Measurements from ENCODE around the gene CYB5RL. TPM values are rescaled to one million over a fixed set of nuclear protein-coding genes. Genes with fewer than 3 reads are reported as not detected.
"Not testable (repeated sequence)": the region's sequence is repeated elsewhere in the genome, so short reads cannot be mapped to it uniquely, and the experiment has no call there.

CYB5RL gene
- total and polyA plus RNA-seq, 4 donors, result 2.2 to 9.0 (median 5.2) TPM

GRCh38 chr1:54238353-54239034 lies 38.7 kb upstream of the CYB5RL start:
- WGBS, 2 donors, result 41 to 69% methylated on average over 12 of the region's 12 CpGs
- no peak for DNase-seq
- Histone ChIP-seq H3K36me3 (ENCODE audit: control insufficient read depth in 4 of 4, insufficient read depth in 4 of 4, low read length in 4 of 4) (peaks cover 6 to 40% (median 18%) of the 10 kb centered on the region in 4 donors), H3K27ac (ENCODE audit: low read depth in 1 of 2, low read length in 1 of 2) (no peak overlapping the region), H3K27me3 (ENCODE audit: control insufficient read depth in 3 of 3, insufficient read depth in 3 of 3, low read length in 2 of 3) (no peaks in the 10 kb centered on the region), H3K9me3 (ENCODE audit: control insufficient read depth in 4 of 4, insufficient read depth in 3 of 4, low read length in 3 of 4) (no peaks in the 10 kb centered on the region), H3K4me1 (ENCODE audit: control insufficient read depth in 5 of 5, insufficient read depth in 5 of 5, low read length in 5 of 5) (no peaks in the 10 kb centered on the region), H3K4me3 (no peak overlapping the region), H3K9ac (ENCODE audit: insufficient read depth in 1 of 2, low read length in 2 of 2) (no peak overlapping the region)
- no peak for ATAC-seq (ENCODE audit: insufficient read depth, low FRiP score)
- TF ChIP-seq CTCF (IDR thresholded peaks at IDR 0.05; ENCODE audit: control extremely low read depth, extremely low read depth), result no peak

- DNase-seq, result no peak
- Histone ChIP-seq H3K27me3 (ENCODE audit: control insufficient read depth in 3 of 3, insufficient read depth in 3 of 3, low read length in 2 of 3) (no peaks in the 10 kb centered on the region), H3K4me1 (ENCODE audit: control insufficient read depth in 5 of 5, insufficient read depth in 5 of 5, low read length in 5 of 5) (no peaks in the 10 kb centered on the region), H3K36me3 (ENCODE audit: control insufficient read depth in 4 of 4, insufficient read depth in 4 of 4, low read length in 4 of 4) (peaks cover 6 to 34% (median 16%) of the 10 kb centered on the region in 4 donors), H3K27ac (ENCODE audit: low read depth in 1 of 2, low read length in 1 of 2) (no peak overlapping the region), H3K9me3 (ENCODE audit: control insufficient read depth in 4 of 4, insufficient read depth in 3 of 4, low read length in 3 of 4) (no peaks in the 10 kb centered on the region), H3K4me3 (no peak overlapping the region), H3K9ac (ENCODE audit: insufficient read depth in 1 of 2, low read length in 2 of 2) (no peak overlapping the region)
- ATAC-seq (ENCODE audit: insufficient read depth, low FRiP score), result no peak
- 90 to 94% methylated on average over 10 of the region's 10 CpGs for WGBS, 2 donors
- TF ChIP-seq CTCF (IDR thresholded peaks at IDR 0.05; ENCODE audit: control extremely low read depth, extremely low read depth), result no peak
Measured at GRCh38 chr1:54237586-54237985, 37.8 kb upstream of the CYB5RL start.

GRCh38 chr1:54234284-54234683 lies 34.5 kb upstream of the CYB5RL start:
- TF ChIP-seq CTCF (IDR thresholded peaks at IDR 0.05; ENCODE audit: control extremely low read depth, extremely low read depth), result no peak
- Histone ChIP-seq H3K27me3 (ENCODE audit: control insufficient read depth in 3 of 3, insufficient read depth in 3 of 3, low read length in 2 of 3) (no peaks in the 10 kb centered on the region), H3K9me3 (ENCODE audit: control insufficient read depth in 4 of 4, insufficient read depth in 3 of 4, low read length in 3 of 4) (no peaks in the 10 kb centered on the region), H3K4me1 (ENCODE audit: control insufficient read depth in 5 of 5, insufficient read depth in 5 of 5, low read length in 5 of 5) (no peaks in the 10 kb centered on the region), H3K9ac (ENCODE audit: insufficient read depth in 1 of 2, low read length in 2 of 2) (no peak overlapping the region), H3K4me3 (no peak overlapping the region), H3K27ac (ENCODE audit: low read depth in 1 of 2, low read length in 1 of 2) (no peak overlapping the region), H3K36me3 (ENCODE audit: control insufficient read depth in 4 of 4, insufficient read depth in 4 of 4, low read length in 4 of 4) (peaks cover 4 to 26% (median 16%) of the 10 kb centered on the region in 4 donors)
- DNase-seq (no peak), ATAC-seq (ENCODE audit: insufficient read depth, low FRiP score) (no peak)
- 74 to 79% methylated on average over 2 of the region's 2 CpGs for WGBS, 2 donors

GRCh38 chr1:54233196-54233595 lies 33.4 kb upstream of the CYB5RL start:
- not testable (repeated sequence) for H3K4me3 ChIP-seq; H3K9me3 ChIP-seq (ENCODE audit: control insufficient read depth in 4 of 4, insufficient read depth in 3 of 4, low read length in 3 of 4); H3K4me1 ChIP-seq (ENCODE audit: control insufficient read depth in 5 of 5, insufficient read depth in 5 of 5, low read length in 5 of 5); H3K9ac ChIP-seq (ENCODE audit: insufficient read depth in 1 of 2, low read length in 2 of 2); ATAC-seq (ENCODE audit: insufficient read depth, low FRiP score); DNase-seq; H3K27me3 ChIP-seq (ENCODE audit: control insufficient read depth in 3 of 3, insufficient read depth in 3 of 3, low read length in 2 of 3); H3K27ac ChIP-seq (ENCODE audit: low read depth in 1 of 2, low read length in 1 of 2)
- WGBS, 2 donors, result 94 to 100% methylated on average over 15 to 33 of the region's 33 CpGs
- H3K36me3 ChIP-seq (ENCODE audit: control insufficient read depth in 4 of 4, insufficient read depth in 4 of 4, low read length in 4 of 4), result peaks cover 4 to 24% (median 13%) of the 10 kb centered on the region in 4 donors

All from lung (tissue), 12 donors.